HEK293 (cell line): ENCODE measurements around the gene TRMT44.

Experiments used
- CTCF ChIA-PET: fragments of 350-600 bp; formaldehyde crosslinking; extraction: SDS; loops from one replicate; lab custom pipeline; 2021; ENCODE audit warnings: antibody characterized with exemption; lab: Yijun Ruan, JAX
- POLR2A ChIA-PET: fragments of 300-600 bp; formaldehyde crosslinking; extraction: SDS; loops from one replicate; lab custom pipeline; 2020; ENCODE audit warnings: antibody characterized with exemption, inconsistent platforms; lab: Yijun Ruan, JAX
- H3K27ac ChIP-seq: fragments of 200-500 bp; sonication (Bioruptor generic); 2 replicates; pipeline ENCODE4 v1.5.1; 2014; ENCODE audit warnings: low read depth, low read length, control low read depth, inconsistent platforms; ENCODE audit errors: extremely low read depth
- H3K36me3 ChIP-seq, 2 experiments: fragments of 200-500 bp in 1 of 2; sonication (Bioruptor generic) in 1 of 2; 1 replicate in 1 of 2; 2 replicates in 1 of 2; pipeline ENCODE4 v1.5.1; 2014 to 2017; ENCODE audit warnings: inconsistent platforms in 2 of 2, low read length in 2 of 2; ENCODE audit not compliant: control insufficient read depth in 2 of 2, insufficient read depth in 1 of 2
- H3K4me1 ChIP-seq: fragments of 200-500 bp; sonication (Bioruptor generic); 2 replicates; pipeline ENCODE4 v1.5.1; 2014; ENCODE audit warnings: mild to moderate bottlenecking, low read length, inconsistent platforms; ENCODE audit not compliant: control insufficient read depth, insufficient read depth
- H3K4me3 ChIP-seq: 2 replicates; pipeline ENCODE4 v1.5.1; 2011; ENCODE audit warnings: low read depth, mild to moderate bottlenecking, control low read depth, low read length, moderate library complexity
- H3K9me3 ChIP-seq: fragments of 200-500 bp; sonication (Bioruptor generic); 2 replicates; pipeline ENCODE4 v1.5.1; 2014; ENCODE audit warnings: low read depth, low read length, inconsistent platforms; ENCODE audit not compliant: control insufficient read depth, insufficient read depth
- FEZF1 ChIP-seq: fragments of 450-650 bp; formaldehyde crosslinking; IDR thresholded peaks from 2 replicates; pipeline ENCODE4 v1.5.1; 2016; ENCODE audit warnings: missing biosample characterization, missing genetic modification characterization
- GLI4 ChIP-seq: fragments of 450-650 bp; formaldehyde crosslinking; IDR thresholded peaks from 2 replicates; pipeline ENCODE4 v1.5.1; 2016; ENCODE audit warnings: missing biosample characterization, missing genetic modification characterization
- KLF10 ChIP-seq: fragments of 450-650 bp; IDR thresholded peaks from 2 replicates; pipeline ENCODE4 v1.5.1; 2018; ENCODE audit warnings: missing biosample characterization, mild to moderate bottlenecking, missing genetic modification characterization
- KLF16 ChIP-seq: fragments of 450-650 bp; formaldehyde crosslinking; IDR thresholded peaks from 2 replicates; pipeline ENCODE4 v1.5.1; 2017; ENCODE audit warnings: missing biosample characterization, missing genetic modification characterization
- KLF9 ChIP-seq: fragments of 450-650 bp; formaldehyde crosslinking; IDR thresholded peaks from 2 replicates; pipeline ENCODE4 v1.5.1; 2016; ENCODE audit warnings: missing biosample characterization, missing genetic modification characterization, low read depth
- TCF7L2 ChIP-seq: IDR thresholded peaks from 2 replicates; pipeline ENCODE4 v1.6.1; 2011; ENCODE audit warnings: low read depth, mild to moderate bottlenecking, inconsistent platforms, low read length, moderate library complexity, borderline replicate concordance
- ZBTB21 ChIP-seq: fragments of 450-650 bp; formaldehyde crosslinking; IDR thresholded peaks from 2 replicates; pipeline ENCODE4 v1.5.1; 2017; ENCODE audit warnings: missing biosample characterization, missing genetic modification characterization
- ZBTB7A ChIP-seq: fragments of 450-650 bp; formaldehyde crosslinking; IDR thresholded peaks from 2 replicates; pipeline ENCODE4 v1.5.1; 2016; ENCODE audit warnings: low read depth, missing biosample characterization, missing genetic modification characterization
- ZFP69B ChIP-seq: fragments of 450-650 bp; formaldehyde crosslinking; IDR thresholded peaks from 2 replicates; pipeline ENCODE4 v1.5.1; 2016; ENCODE audit warnings: missing biosample characterization, missing genetic modification characterization
- ZNF132 ChIP-seq: fragments of 450-650 bp; formaldehyde crosslinking; IDR thresholded peaks from 2 replicates; pipeline ENCODE4 v1.5.1; 2017; ENCODE audit warnings: missing biosample characterization, missing genetic modification characterization, borderline replicate concordance
- ZNF169 ChIP-seq: fragments of 450-650 bp; formaldehyde crosslinking; IDR thresholded peaks from 2 replicates; pipeline ENCODE4 v1.5.1; 2016; ENCODE audit warnings: missing biosample characterization, missing genetic modification characterization
- ZNF174 ChIP-seq: fragments of 450-650 bp; formaldehyde crosslinking; IDR thresholded peaks from 2 replicates; pipeline ENCODE4 v1.5.0; 2017; ENCODE audit warnings: missing biosample characterization, mild to moderate bottlenecking, missing genetic modification characterization
- ZNF19 ChIP-seq: fragments of 450-650 bp; formaldehyde crosslinking; IDR thresholded peaks from 2 replicates; pipeline ENCODE4; 2016; ENCODE audit warnings: missing biosample characterization, missing genetic modification characterization, low read depth
- ZNF211 ChIP-seq: fragments of 450-650 bp; formaldehyde crosslinking; IDR thresholded peaks from 2 replicates; pipeline ENCODE4 v1.5.1; 2016; ENCODE audit warnings: low read depth, missing biosample characterization, missing genetic modification characterization
- ZNF23 ChIP-seq: fragments of 450-650 bp; formaldehyde crosslinking; IDR thresholded peaks from 2 replicates; pipeline ENCODE4 v1.5.1; 2016; ENCODE audit warnings: missing biosample characterization, missing genetic modification characterization, borderline replicate concordance
- ZNF24 ChIP-seq: fragments of 450-650 bp; formaldehyde crosslinking; IDR thresholded peaks from 2 replicates; pipeline ENCODE4 v1.5.1; 2016; ENCODE audit warnings: missing biosample characterization, missing genetic modification characterization
- ZNF248 ChIP-seq: fragments of 450-650 bp; formaldehyde crosslinking; IDR thresholded peaks from 2 replicates; pipeline ENCODE4 v1.5.1; 2017; ENCODE audit warnings: missing biosample characterization, missing genetic modification characterization
- ZNF335 ChIP-seq: fragments of 450-650 bp; formaldehyde crosslinking; conservative IDR thresholded peaks from 2 replicates; pipeline ENCODE4 v1.5.1; 2016; ENCODE audit warnings: missing biosample characterization, missing genetic modification characterization
- ZNF350 ChIP-seq: fragments of 450-650 bp; formaldehyde crosslinking; IDR thresholded peaks from 2 replicates; pipeline ENCODE4 v1.5.0; 2017; ENCODE audit warnings: missing biosample characterization, mild to moderate bottlenecking, missing genetic modification characterization
- ZNF37A ChIP-seq: fragments of 450-650 bp; IDR thresholded peaks from 2 replicates; pipeline ENCODE4 v1.5.1; 2018; ENCODE audit warnings: missing biosample characterization, missing genetic modification characterization
- ZNF394 ChIP-seq: fragments of 450-650 bp; formaldehyde crosslinking; IDR thresholded peaks from 2 replicates; pipeline ENCODE4 v1.5.1; 2016; ENCODE audit warnings: missing biosample characterization, missing genetic modification characterization, mild to moderate bottlenecking, moderate library complexity, borderline replicate concordance
- ZNF510 ChIP-seq: fragments of 450-650 bp; formaldehyde crosslinking; IDR thresholded peaks from 2 replicates; pipeline ENCODE4 v1.5.1; 2018; ENCODE audit warnings: mild to moderate bottlenecking, missing genetic modification characterization, missing biosample characterization; ENCODE audit not compliant: insufficient replicate concordance
- ZNF768 ChIP-seq: fragments of 450-650 bp; formaldehyde crosslinking; IDR thresholded peaks from 2 replicates; pipeline ENCODE4 v1.5.1; 2018; ENCODE audit warnings: missing biosample characterization, mild to moderate bottlenecking, missing genetic modification characterization
- ZNF776 ChIP-seq: fragments of 450-650 bp; formaldehyde crosslinking; IDR thresholded peaks from 2 replicates; pipeline ENCODE4 v1.5.0; 2017; ENCODE audit warnings: missing biosample characterization, missing genetic modification characterization, borderline replicate concordance
- ZNF837 ChIP-seq: fragments of 450-650 bp; formaldehyde crosslinking; IDR thresholded peaks from 2 replicates; pipeline ENCODE4 v1.5.1; 2016; ENCODE audit warnings: missing biosample characterization, missing genetic modification characterization
- ZXDB ChIP-seq: fragments of 450-650 bp; formaldehyde crosslinking; IDR thresholded peaks from 2 replicates; pipeline ENCODE4 v1.5.1; 2016; ENCODE audit warnings: missing biosample characterization, missing genetic modification characterization
- TF ChIP-seq, protein P1 (sequence below): fragments of 450-650 bp; formaldehyde crosslinking; IDR thresholded peaks from 2 replicates; pipeline ENCODE4 v1.5.1; 2016; ENCODE audit warnings: missing biosample characterization, missing genetic modification characterization

The TRMT44 gene

GRCh38 chr4:8509311-8509950 is 68.9 kb downstream of the TRMT44 start (continued):
- TF ChIP-seq ZFP69B = no peak
- no peak for TF ChIP-seq ZNF510 (tag by site-specific recombination)
- TF ChIP-seq ZNF248 (tag by site-specific recombination) = no peak

GRCh38 chr4:8510191-8510590 is 69.6 kb downstream of the TRMT44 start:
- TF ChIP-seq ZNF335 (no peak), ZNF24 (no peak), ZNF768 (no peak), ZNF211 (tag by site-specific recombination) (no peak), ZNF394 (no peak), ZNF23 (tag by site-specific recombination) (no peak), GLI4 (tag by site-specific recombination) (no peak), ZNF37A (tag by site-specific recombination) (no peak), KLF10 (tag by site-specific recombination) (no peak)
- TF ChIP-seq, protein P1, sequence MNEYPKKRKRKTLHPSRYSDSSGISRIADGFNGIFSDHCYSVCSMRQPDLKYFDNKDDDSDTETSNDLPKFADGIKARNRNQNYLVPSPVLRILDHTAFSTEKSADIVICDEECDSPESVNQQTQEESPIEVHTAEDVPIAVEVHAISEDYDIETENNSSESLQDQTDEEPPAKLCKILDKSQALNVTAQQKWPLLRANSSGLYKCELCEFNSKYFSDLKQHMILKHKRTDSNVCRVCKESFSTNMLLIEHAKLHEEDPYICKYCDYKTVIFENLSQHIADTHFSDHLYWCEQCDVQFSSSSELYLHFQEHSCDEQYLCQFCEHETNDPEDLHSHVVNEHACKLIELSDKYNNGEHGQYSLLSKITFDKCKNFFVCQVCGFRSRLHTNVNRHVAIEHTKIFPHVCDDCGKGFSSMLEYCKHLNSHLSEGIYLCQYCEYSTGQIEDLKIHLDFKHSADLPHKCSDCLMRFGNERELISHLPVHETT (tag by site-specific recombination) = no peak
- Histone ChIP-seq H3K4me1 (no peaks in the 10 kb centered on the region), H3K27ac (no peak overlapping the region), H3K36me3 (no peaks in the 10 kb centered on the region), H3K4me3 (no peak overlapping the region), H3K9me3 (no peaks in the 10 kb centered on the region)
- ChIA-PET CTCF (interaction anchor here (0.7 kb wide), 1 partner anchor 284 kb away, joined by 3 read pairs; no protein-coding TSS in a partner anchor), POLR2A (no interaction called here)

- Histone ChIP-seq H3K4me1 (no peaks in the 10 kb centered on the region), H3K36me3 (no peaks in the 10 kb centered on the region), H3K4me3 (no peak overlapping the region), H3K27ac (no peak overlapping the region), H3K9me3 (no peaks in the 10 kb centered on the region)
- ChIA-PET CTCF (interaction anchor here (0.7 kb wide), 1 partner anchor 285 kb away, joined by 3 read pairs; no protein-coding TSS in a partner anchor), POLR2A (no interaction called here)
- TF ChIP-seq ZNF132 = no peak
- no peak for TF ChIP-seq ZNF837
- TF ChIP-seq KLF9 = no peak
- no peak for TF ChIP-seq ZNF169 (tag by site-specific recombination)
- TF ChIP-seq ZBTB7A (tag by site-specific recombination) = no peak
- TF ChIP-seq ZNF350 (tag by site-specific recombination) = no peak
- no peak for TF ChIP-seq TCF7L2
- no peak for TF ChIP-seq KLF16 (tag by site-specific recombination)
- TF ChIP-seq ZXDB (tag by site-specific recombination) = no peak
- no peak for TF ChIP-seq ZBTB21 (tag by site-specific recombination)
- no peak for TF ChIP-seq ZNF174 (tag by site-specific recombination)
- no peak for TF ChIP-seq ZNF19 (tag by site-specific recombination)
- TF ChIP-seq FEZF1 = no peak
- TF ChIP-seq ZNF776 (tag by site-specific recombination) = no peak
Observed at GRCh38 chr4:8510611-8511285, 70.2 kb downstream of the TRMT44 start.
